ENCODE results near the gene NME2.

Gene NME2

DNA sequence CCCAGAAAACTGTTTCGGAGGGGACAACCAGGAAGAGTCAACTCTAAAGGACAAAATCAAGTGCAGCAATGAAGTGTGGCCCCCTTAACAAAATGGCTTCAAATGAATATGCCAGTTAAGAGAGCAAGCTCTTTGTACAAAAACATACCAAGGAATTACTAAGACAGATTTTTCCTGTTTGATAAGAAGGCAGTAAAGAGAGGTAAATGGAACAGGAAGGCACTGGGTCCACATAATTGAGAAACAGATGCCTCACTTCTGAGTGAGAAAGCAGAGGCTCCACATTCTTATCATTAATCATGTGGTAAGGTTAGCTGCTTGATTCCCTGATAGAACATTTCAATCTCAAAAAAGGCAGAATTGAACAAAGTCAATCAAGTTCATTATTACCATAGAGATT, 48.7 kb downstream of the NME2 start:
- no peak for DNase-seq

DNA sequence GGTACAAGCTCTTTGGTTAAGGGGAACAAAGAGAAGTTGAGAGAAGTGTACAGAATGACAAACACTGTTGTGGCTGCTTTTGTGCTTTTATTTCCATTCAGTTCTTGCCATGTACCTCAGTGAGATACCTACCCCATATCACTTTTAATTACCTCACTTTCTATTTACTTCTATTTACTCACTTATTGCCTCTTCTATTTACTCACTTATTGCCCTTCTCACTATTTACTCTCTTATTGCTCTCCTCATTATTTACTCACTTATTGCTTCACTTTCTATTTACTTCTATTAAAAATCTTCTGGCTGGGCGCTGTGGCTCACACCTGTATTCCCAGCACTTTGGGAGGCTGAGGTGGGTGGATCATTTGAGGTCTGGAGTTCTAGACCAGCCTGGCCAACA, 51.7 kb downstream of the NME2 start:
- no peak for DNase-seq

- DNase-seq = no peak
Measured at GRCh38 chr17:51221322-51221721, 55.1 kb downstream of the NME2 start.
